ENCODE measurements around the gene CADPS. TPM values are rescaled to one million over a fixed set of nuclear protein-coding genes. Genes with fewer than 3 reads are reported as not detected.

The CADPS gene
- total RNA-seq, 1 donor from 2014 or later, result not detected

- intact Hi-C loops (cut with micrococcal nuclease), result no loop called here
These were observed 300.8 kb downstream of the CADPS start for GRCh38 chr3:62574266-62574898.

GRCh38 chr3:62571916-62572315 lies 303.3 kb downstream of the CADPS start:
- intact Hi-C loops (cut with micrococcal nuclease), result no loop called here
- H3K9me3 Mint-ChIP-seq, result no peaks in the 10 kb centered on the region
- H3K36me3 Mint-ChIP-seq (ENCODE audit: low read depth), result no peaks in the 10 kb centered on the region

More at GRCh38 chr3:62574266-62574898, 300.8 kb downstream of the CADPS start:
- H3K4me3 Mint-ChIP-seq (ENCODE audit: low read depth), result no peak overlapping the region
- H3K27ac Mint-ChIP-seq, result no peak overlapping the region
- H3K27me3 Mint-ChIP-seq (ENCODE audit: low read depth), result no peaks in the 10 kb centered on the region
- no peaks in the 10 kb centered on the region for H3K36me3 Mint-ChIP-seq (ENCODE audit: low read depth)
- no peaks in the 10 kb centered on the region for H3K4me1 Mint-ChIP-seq (ENCODE audit: low read depth)
- DNase-seq (ENCODE audit: low spot score), result no peak
- H3K9me3 Mint-ChIP-seq, result peaks cover 7% of the 10 kb centered on the region

DNA sequence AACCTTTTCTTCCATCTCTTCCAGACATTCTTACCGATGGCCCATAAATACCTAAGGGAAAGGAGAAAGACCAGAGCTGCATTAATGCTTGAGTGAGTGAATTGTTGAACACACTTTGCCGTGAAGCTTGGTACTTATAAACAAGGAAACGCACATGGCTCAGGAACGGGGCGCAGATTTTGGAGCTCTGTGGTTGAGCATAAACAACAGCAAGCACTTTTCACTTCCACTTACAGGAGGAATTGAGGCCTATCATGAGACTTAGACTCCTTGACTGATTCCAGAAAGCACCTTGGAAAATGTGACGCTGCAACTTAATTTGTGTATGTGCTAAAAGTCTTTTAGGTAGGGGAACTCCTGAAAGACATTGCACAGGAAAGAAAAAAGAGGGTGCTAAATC lies 304.3 kb downstream of the CADPS start:
- H3K27me3 Mint-ChIP-seq (ENCODE audit: low read depth), result no peaks in the 10 kb centered on the region
- H3K36me3 Mint-ChIP-seq (ENCODE audit: low read depth), result no peaks in the 10 kb centered on the region
- intact Hi-C loops (cut with micrococcal nuclease), result no loop called here
- DNase-seq (ENCODE audit: low spot score), result no peak
- no peaks in the 10 kb centered on the region for H3K4me1 Mint-ChIP-seq (ENCODE audit: low read depth)
- H3K4me3 Mint-ChIP-seq (ENCODE audit: low read depth), result no peak overlapping the region
- no peak overlapping the region for H3K27ac Mint-ChIP-seq
- H3K9me3 Mint-ChIP-seq, result no peaks in the 10 kb centered on the region

More at GRCh38 chr3:62571916-62572315, 303.3 kb downstream of the CADPS start:
- Mint-ChIP-seq H3K4me1 (ENCODE audit: low read depth) (no peaks in the 10 kb centered on the region), H3K27me3 (ENCODE audit: low read depth) (no peaks in the 10 kb centered on the region), H3K27ac (no peak overlapping the region), H3K4me3 (ENCODE audit: low read depth) (no peak overlapping the region)
- DNase-seq (ENCODE audit: low spot score), result no peak

DNA sequence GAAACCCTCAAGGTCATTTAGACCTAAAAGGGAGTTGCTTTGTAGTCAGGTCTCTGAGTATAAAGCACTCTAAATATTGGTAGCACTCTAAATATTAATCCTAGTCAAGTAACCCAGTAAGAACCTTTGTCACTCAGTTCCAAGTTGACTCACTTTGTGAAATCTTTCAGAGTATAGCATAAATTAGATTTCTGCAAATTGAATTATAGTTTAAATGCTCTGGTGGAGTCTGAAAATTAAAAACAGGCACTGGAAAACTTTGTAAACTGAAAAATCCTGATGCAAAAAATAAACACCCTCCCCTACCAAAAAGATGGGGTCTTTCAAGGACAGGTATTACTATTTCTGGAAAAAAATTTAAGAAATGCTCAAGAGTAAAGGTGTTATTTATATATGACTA lies 305.6 kb downstream of the CADPS start:
- no peak for DNase-seq (ENCODE audit: low spot score)
- H3K4me3 Mint-ChIP-seq (ENCODE audit: low read depth), result no peak overlapping the region
- H3K9me3 Mint-ChIP-seq, result no peaks in the 10 kb centered on the region
- intact Hi-C loops (cut with micrococcal nuclease), result no loop called here
- H3K4me1 Mint-ChIP-seq (ENCODE audit: low read depth), result no peaks in the 10 kb centered on the region
- no peaks in the 10 kb centered on the region for H3K36me3 Mint-ChIP-seq (ENCODE audit: low read depth)
- H3K27ac Mint-ChIP-seq, result no peak overlapping the region
- no peaks in the 10 kb centered on the region for H3K27me3 Mint-ChIP-seq (ENCODE audit: low read depth)

- H3K36me3 Mint-ChIP-seq (ENCODE audit: low read depth), result no peaks in the 10 kb centered on the region
- no peaks in the 10 kb centered on the region for H3K4me1 Mint-ChIP-seq (ENCODE audit: low read depth)
- no peaks in the 10 kb centered on the region for H3K9me3 Mint-ChIP-seq
- intact Hi-C loops (cut with micrococcal nuclease), result no loop called here
- H3K4me3 Mint-ChIP-seq (ENCODE audit: low read depth), result no peak overlapping the region
- no peaks in the 10 kb centered on the region for H3K27me3 Mint-ChIP-seq (ENCODE audit: low read depth)
- no peak for DNase-seq (ENCODE audit: low spot score)
- H3K27ac Mint-ChIP-seq, result no peak overlapping the region
These were observed 307.9 kb downstream of the CADPS start for GRCh38 chr3:62567097-62568021.

DNA sequence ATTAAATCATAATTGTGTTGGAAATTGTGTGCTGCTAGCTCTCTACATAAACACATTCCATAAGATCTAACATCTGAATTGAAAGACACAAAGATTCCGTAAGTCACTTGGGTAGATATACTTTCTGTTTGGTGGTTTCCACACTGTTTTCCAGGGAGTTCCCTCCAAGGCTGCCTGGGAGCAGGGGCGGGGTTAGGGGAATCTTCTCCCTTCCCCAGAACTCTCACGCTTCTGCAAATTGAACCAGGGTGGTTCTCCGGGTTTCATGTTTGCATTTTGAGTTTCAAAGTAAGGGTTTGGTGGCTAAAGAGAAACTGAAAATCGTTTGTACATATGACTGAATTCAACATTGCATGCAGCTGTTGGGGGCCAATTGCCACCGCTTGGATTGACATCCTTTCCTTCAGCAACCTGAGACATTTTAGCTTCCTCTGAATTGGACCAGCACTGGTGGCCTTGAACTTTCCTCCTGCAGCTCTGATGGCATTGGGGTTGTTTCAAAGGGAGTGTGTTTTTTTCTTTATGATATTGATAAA lies 309.1 kb downstream of the CADPS start:
- H3K27me3 Mint-ChIP-seq (ENCODE audit: low read depth), result no peaks in the 10 kb centered on the region
- H3K4me1 Mint-ChIP-seq (ENCODE audit: low read depth), result no peaks in the 10 kb centered on the region
- H3K4me3 Mint-ChIP-seq (ENCODE audit: low read depth), result no peak overlapping the region
- no peaks in the 10 kb centered on the region for H3K36me3 Mint-ChIP-seq (ENCODE audit: low read depth)
- no peak overlapping the region for H3K27ac Mint-ChIP-seq
- DNase-seq (ENCODE audit: low spot score), result no peak
- no peaks in the 10 kb centered on the region for H3K9me3 Mint-ChIP-seq
- intact Hi-C loops (cut with micrococcal nuclease), result no loop called here

- Mint-ChIP-seq H3K4me3 (ENCODE audit: low read depth) (no peak overlapping the region), H3K36me3 (ENCODE audit: low read depth) (no peaks in the 10 kb centered on the region), H3K9me3 (no peaks in the 10 kb centered on the region), H3K27ac (no peak overlapping the region), H3K27me3 (ENCODE audit: low read depth) (no peaks in the 10 kb centered on the region), H3K4me1 (ENCODE audit: low read depth) (no peaks in the 10 kb centered on the region)
- no peak for DNase-seq (ENCODE audit: low spot score)
- intact Hi-C loops (cut with micrococcal nuclease), result no loop called here
These were observed 312.6 kb downstream of the CADPS start for GRCh38 chr3:62562596-62562995.

DNA sequence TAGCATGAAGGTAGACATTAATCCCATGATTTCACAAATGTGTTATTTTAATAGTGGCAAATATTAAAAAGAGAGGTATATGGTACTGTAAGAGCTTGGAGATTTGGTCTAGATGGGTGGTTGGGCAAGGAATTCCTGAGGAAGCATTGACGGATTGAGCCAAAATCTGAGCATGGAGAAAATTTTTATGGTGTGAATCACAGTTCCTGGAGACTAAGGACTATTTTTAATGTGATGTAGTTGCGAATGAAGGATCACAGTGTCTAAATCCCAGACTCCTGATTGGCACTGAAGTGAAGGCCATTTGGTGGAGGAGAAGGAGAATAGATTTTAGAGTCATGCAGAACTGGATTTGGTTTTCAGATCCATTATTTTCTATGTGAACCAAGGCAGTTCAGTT lies 313.2 kb downstream of the CADPS start:
- H3K9me3 Mint-ChIP-seq, result no peaks in the 10 kb centered on the region

GRCh38 chr3:62559831-62560445 lies 315.3 kb downstream of the CADPS start:
- no peak for DNase-seq (ENCODE audit: low spot score)
- no peaks in the 10 kb centered on the region for H3K9me3 Mint-ChIP-seq
- no peaks in the 10 kb centered on the region for H3K4me1 Mint-ChIP-seq (ENCODE audit: low read depth)
- H3K27ac Mint-ChIP-seq, result no peak overlapping the region
- H3K4me3 Mint-ChIP-seq (ENCODE audit: low read depth), result no peak overlapping the region
- no peaks in the 10 kb centered on the region for H3K27me3 Mint-ChIP-seq (ENCODE audit: low read depth)
- intact Hi-C loops (cut with micrococcal nuclease), result loop anchor here (5.0 to 10.0 kb wide), 2 partner anchors 228 to 355 kb away; no protein-coding TSS in a partner anchor
- H3K36me3 Mint-ChIP-seq (ENCODE audit: low read depth), result no peaks in the 10 kb centered on the region

More for the DNA sequence above, 313.2 kb downstream of the CADPS start:
- Mint-ChIP-seq H3K4me1 (ENCODE audit: low read depth) (no peaks in the 10 kb centered on the region), H3K36me3 (ENCODE audit: low read depth) (no peaks in the 10 kb centered on the region), H3K27me3 (ENCODE audit: low read depth) (no peaks in the 10 kb centered on the region), H3K27ac (no peak overlapping the region), H3K4me3 (ENCODE audit: low read depth) (no peak overlapping the region)
- no peak for DNase-seq (ENCODE audit: low spot score)
- intact Hi-C loops (cut with micrococcal nuclease), result no loop called here

DNA sequence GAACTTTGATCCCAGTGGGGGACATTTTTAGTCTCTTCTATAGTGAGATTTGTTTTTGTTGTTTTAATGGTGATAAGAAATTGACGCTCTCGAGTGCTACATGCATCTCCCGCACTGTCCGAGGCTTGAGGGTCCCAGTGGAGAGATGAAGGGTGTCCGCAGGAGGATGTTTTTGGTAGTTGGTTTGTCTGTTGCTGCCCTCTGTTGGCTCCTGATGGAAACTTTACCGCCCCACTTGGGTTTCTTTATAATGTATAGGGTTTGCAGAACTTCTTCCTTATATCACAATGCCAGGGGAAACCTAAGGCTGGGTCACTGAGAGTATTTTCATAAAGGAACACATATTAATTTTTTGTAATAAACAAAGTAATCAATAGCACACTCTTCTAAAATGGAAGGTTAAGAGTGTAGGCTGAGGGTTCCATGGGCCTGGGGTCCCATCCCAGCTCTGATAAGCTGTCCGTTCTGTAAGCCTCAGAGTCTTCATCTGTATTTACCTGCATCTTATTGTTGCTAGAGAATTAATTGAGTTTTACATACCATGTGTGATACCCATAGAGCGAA lies 316.6 kb downstream of the CADPS start:
- no peaks in the 10 kb centered on the region for H3K27me3 Mint-ChIP-seq (ENCODE audit: low read depth)
- no peaks in the 10 kb centered on the region for H3K4me1 Mint-ChIP-seq (ENCODE audit: low read depth)
- H3K4me3 Mint-ChIP-seq (ENCODE audit: low read depth), result no peak overlapping the region
- DNase-seq (ENCODE audit: low spot score), result no peak
- no peaks in the 10 kb centered on the region for H3K9me3 Mint-ChIP-seq
- no peak overlapping the region for H3K27ac Mint-ChIP-seq
- intact Hi-C loops (cut with micrococcal nuclease), result loop anchor here (5.0 to 10.0 kb wide), 2 partner anchors 226 to 354 kb away; no protein-coding TSS in a partner anchor
- H3K36me3 Mint-ChIP-seq (ENCODE audit: low read depth), result no peaks in the 10 kb centered on the region

DNA sequence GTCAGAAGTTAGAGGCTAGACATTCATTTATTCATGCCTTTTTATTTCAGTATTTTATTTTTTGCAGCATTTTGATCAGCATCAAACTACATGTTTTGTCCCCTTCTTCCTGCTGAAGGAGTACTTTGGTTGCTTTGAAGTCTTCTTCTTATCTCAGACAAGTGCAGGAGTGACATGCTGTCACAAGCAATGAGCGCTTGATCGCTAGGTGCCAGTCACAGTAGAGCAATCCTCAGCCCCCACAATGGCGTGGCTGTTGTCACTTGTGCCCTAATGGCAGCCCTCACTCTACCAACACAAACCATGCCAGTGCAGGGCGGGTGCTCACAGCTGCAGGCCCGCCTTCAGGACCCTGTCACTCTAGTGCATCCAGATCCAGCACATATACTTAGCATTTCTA lies 317.2 kb downstream of the CADPS start:
- intact Hi-C loops (cut with micrococcal nuclease), result loop anchor here (5.0 to 10.0 kb wide), 2 partner anchors 226 to 353 kb away; no protein-coding TSS in a partner anchor

GRCh38 chr3:62557450-62557849 lies 317.8 kb downstream of the CADPS start:
- Mint-ChIP-seq H3K36me3 (ENCODE audit: low read depth) (no peaks in the 10 kb centered on the region), H3K9me3 (no peaks in the 10 kb centered on the region), H3K27me3 (ENCODE audit: low read depth) (no peaks in the 10 kb centered on the region), H3K4me1 (ENCODE audit: low read depth) (no peaks in the 10 kb centered on the region), H3K27ac (no peak overlapping the region), H3K4me3 (ENCODE audit: low read depth) (no peak overlapping the region)
- DNase-seq (ENCODE audit: low spot score), result no peak
- intact Hi-C loops (cut with micrococcal nuclease), result loop anchor here (5.0 to 10.0 kb wide), 2 partner anchors 225 to 353 kb away; no protein-coding TSS in a partner anchor

More for the DNA sequence above, 317.2 kb downstream of the CADPS start:
- Mint-ChIP-seq H3K4me3 (ENCODE audit: low read depth) (no peak overlapping the region), H3K27me3 (ENCODE audit: low read depth) (no peaks in the 10 kb centered on the region), H3K27ac (no peak overlapping the region), H3K36me3 (ENCODE audit: low read depth) (no peaks in the 10 kb centered on the region), H3K9me3 (no peaks in the 10 kb centered on the region), H3K4me1 (ENCODE audit: low read depth) (no peaks in the 10 kb centered on the region)
- no peak for DNase-seq (ENCODE audit: low spot score)
